Activated CD4-positive, alpha-beta T cell treated with anti-CD3 and anti-CD28 coated beads, Interleukin-2, amount 50 U/mL, for 16 hours (primary cell): ENCODE results near the gene ADGRL3.
"Not testable (repeated sequence)": the region's sequence is repeated elsewhere in the genome, so short reads cannot be mapped to it uniquely, and the experiment has no call there.

ENCODE experiments used
- DNase-seq: peaks from one replicate; pipeline ENCODE4 v3.0.0-alpha.2; 2020

The ADGRL3 gene

DNA sequence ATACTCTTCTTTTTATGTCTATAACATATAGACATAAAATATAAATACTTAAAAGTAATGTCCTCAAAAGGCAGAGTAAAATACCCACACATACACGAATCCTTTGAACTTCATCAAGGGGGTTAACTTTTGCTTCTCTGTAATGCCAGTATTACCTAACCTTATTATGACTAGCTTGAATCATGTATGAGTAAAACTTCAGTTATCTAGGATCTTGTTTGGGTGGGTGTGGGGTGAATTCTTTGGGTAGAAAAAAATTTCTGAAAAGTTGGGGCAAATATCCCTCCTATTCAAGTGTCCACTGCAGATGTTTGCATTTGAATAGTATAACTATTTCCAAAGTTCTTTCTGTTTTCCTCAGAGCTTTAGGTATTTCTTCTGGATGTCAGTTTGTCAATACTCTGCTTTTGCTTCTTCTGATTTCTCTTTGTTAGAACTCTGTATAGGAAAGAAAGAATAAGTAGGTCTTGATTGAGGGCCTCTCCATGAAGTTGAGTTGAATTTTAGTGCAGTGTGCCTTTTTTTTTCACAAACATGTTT is 173.8 kb downstream of the ADGRL3 start:
- no peak for DNase-seq

- no peak for DNase-seq
Measured at GRCh38 chr4:61374447-61374891, 174.3 kb downstream of the ADGRL3 start.

DNA sequence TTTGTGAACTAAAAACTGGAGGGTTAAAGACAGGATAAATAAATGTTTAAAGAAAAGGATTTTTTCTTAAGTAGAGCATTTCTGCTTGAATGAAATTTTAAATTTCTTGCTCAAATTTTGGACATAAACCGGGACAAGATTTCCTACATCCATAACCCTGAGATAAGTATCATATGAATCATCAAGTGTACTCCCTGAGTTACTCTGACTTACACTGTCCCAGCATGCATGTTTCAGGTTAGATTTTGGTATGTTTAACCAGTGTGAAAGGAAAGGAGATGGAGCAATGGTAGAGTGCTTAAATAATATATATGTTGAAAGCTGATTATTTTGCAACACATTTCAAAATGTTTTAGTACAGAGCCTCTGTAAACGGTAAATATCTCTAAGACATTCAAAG is 175.2 kb downstream of the ADGRL3 start:
- DNase-seq: no peak

GRCh38 chr4:61376301-61376700 is 176.2 kb downstream of the ADGRL3 start:
- no peak for DNase-seq

DNA sequence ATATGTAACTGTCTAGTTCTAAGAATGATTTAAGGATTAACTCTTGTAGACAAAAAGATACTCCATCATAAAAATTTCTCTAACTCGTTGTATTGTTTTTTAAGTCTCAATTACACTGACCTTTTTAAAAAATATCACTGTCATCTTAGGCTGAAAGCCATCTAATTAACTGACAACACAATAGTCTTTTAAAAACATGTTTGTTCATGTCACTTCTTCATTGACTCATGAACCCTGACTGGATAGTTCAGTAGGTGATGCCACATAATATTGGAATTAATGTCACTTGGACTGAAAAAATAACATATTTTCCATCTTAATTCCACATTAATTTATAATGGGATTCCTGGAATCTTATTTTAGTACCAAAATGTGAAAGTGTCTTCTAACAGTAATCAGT is 179.3 kb downstream of the ADGRL3 start:
- no peak for DNase-seq

GRCh38 chr4:61380865-61381264 is 180.7 kb downstream of the ADGRL3 start:
- DNase-seq: no peak

GRCh38 chr4:61385256-61385655 is 185.1 kb downstream of the ADGRL3 start:
- DNase-seq: no peak

- DNase-seq: not testable (repeated sequence)
Measured at GRCh38 chr4:61387372-61387771, 187.2 kb downstream of the ADGRL3 start.

- DNase-seq: no peak
Measured at GRCh38 chr4:61389640-61390039, 189.5 kb downstream of the ADGRL3 start.

DNA sequence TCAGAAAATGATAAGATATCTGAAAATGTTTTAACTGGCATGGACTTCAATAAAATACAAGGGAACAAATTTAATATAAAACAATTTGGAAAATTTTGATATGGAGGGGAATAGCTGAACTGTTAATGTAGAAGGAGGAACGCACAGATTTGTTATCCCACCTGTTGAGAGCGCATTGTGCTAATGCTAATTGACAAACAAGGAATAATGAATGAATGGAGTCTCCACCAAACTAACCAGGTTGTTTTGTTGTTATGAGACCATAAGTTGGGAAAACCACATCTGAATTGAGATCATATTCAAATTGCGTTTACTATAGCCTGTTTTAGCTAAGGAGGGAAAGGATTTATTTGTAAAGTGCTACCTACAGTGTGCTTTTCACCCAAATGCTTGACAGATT is 195.6 kb downstream of the ADGRL3 start:
- DNase-seq: no peak

- no peak for DNase-seq
Measured at GRCh38 chr4:61397174-61397573, 197.0 kb downstream of the ADGRL3 start.

GRCh38 chr4:61400439-61401038 is 200.4 kb downstream of the ADGRL3 start:
- DNase-seq: no peak

- DNase-seq: no peak
Measured at GRCh38 chr4:61401771-61402170, 201.6 kb downstream of the ADGRL3 start.

- DNase-seq: no peak
Measured at GRCh38 chr4:61405307-61405706, 205.2 kb downstream of the ADGRL3 start.

DNA sequence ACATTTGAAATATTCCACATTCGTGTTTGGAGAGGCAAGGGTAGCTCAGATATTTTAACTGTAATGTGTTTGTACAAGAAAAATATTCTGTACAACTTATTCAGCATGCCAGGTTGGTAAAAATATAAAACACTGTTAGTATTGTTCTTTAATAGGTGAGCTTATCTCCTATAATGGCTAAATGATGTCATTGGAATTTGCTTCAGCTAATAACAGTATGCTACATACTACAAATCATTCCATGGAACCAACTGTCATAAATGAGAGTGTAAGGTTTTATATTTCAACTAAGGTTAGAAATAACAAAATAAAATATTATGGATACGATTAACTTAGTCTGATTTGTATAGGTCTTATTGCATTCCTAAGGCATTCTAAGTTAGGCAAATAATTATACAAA is 206.6 kb downstream of the ADGRL3 start:
- no peak for DNase-seq

DNA sequence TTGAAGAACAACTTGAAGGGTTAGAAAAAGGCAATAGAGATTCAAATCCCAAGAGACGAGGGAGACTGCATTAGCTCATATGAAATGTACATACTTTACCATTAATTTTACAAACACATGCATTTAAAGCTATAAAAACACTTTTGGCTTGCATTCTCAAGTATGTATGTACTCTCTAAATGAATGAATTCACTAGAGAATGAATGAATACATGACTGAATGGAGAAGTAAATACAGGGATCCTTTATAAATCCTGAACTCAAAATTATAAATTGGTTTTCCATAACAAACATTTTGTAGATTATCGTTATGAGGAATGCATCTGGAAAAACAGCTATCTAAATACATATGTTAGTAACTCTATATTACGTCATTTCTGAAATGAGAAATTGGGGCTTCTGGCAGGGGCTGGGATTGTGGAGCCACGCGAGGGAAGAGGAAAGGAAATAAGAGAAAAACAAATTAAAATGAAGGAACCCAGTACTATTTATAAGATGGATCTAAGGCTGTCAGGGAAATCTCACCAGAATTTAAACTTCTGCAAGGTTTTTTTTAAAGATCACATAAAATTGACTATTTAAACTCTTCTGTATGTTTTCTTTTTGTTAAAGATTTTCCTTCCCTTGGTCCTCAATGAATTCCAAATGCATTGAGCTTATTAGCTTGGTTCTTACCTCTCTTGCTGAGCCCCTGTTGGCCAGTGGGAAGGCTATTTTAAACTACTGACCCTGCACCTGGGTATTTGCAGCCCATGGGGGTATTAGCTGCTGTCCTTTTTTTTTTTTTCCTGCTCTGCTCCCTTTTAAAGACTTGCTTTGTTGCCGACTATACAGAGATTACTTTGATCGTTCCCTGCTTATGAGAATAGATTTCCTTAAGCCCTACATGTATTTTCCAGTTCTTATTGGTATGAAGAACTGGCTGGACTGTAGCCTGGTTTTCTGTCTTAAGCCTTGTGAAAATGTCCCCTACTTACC is 207.8 kb downstream of the ADGRL3 start:
- DNase-seq: no peak

GRCh38 chr4:61408861-61409260 is 208.7 kb downstream of the ADGRL3 start:
- DNase-seq: no peak

DNA sequence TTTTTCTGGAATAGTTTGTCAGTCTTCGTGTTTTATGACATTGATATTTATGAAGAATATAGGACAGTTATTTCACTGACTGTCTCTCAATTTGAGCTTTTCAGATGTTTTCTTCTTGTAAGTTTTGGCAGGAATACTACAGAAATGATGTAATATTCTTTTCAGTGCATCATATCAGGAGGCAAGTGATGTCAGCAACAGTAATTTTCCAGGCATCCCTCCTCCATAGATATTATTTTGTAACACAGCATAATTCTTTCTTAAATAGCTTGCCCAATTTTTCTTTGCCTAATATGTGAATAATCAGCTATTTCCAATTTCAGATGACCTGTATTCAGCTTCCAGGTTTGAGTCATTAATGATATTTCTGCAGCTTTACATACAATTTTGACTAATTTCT is 211.1 kb downstream of the ADGRL3 start:
- no peak for DNase-seq

GRCh38 chr4:61425315-61425714 is 225.2 kb downstream of the ADGRL3 start:
- DNase-seq: no peak

DNA sequence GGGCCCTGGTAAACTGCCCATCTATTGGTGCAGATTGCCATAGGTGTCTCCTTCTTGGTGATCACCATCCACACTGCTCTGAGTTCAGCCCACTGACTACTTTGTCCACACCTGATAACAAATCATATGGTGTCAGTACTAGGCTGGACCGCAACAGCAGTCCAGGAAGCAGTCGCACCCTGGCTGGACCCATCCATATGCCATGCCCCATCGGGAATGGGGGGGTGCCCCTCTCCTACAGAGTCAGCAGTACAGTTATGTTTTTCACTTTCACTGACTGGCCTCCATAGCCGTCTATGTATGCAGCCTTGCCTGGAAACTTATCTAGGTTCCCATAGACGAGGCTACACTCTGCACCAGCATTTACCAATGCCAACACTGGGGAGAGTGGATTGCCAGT is 226.1 kb downstream of the ADGRL3 start:
- DNase-seq: no peak

- no peak for DNase-seq
Measured at GRCh38 chr4:61427099-61427817, 227.1 kb downstream of the ADGRL3 start.

DNA sequence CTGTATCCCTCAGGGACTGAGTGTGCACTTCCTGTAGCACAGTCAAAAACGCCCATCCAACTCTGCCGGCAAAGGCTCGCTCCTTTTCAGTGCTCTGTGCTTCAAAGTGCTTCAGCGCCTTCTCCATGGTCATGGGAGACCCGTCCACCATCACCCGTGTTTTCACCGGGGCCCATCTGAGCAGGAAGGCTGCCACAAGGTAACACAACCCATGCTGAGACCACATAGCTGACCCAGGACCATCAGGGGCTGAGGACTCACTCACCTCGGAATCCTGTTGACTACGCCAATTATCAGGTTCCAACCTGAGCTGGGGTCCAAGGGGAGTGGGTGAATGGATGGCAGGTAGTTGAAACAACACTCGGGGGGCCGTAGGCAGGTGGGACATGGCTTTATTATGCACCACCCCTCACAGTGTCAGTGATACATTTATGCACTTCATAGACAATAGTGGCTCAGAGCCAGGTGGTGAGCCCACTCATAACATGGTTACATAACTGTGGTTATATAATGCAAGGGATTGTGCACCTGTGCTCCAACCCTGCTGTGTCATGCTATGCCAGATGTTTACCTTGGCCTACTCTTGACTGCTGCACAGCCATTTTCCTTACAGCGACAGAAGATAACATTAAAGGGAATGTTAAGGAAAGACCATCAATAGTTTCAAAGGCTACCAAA is 227.8 kb downstream of the ADGRL3 start:
- DNase-seq: no peak

DNA sequence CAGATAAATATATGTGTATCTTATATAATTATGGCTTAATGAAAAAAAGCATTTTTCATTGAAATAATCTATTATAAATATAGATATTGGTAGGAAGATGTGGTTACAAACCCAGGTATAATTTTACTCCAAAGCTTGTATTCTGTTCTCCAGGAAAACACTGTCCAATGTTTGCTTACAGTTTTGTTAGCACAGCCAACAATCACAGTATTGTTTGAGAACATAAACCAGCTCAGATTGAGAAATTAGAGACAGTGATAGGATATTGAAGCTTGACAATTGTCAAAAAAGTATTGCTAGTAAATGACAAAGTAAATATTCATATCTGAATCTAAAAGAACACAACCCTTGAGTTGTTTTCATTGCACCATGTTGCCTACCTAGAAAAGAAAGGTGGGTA is 228.8 kb downstream of the ADGRL3 start:
- DNase-seq: no peak
